Measurements from ENCODE around the gene MTMR3. TPM values are rescaled to one million over a fixed set of nuclear protein-coding genes. Genes with fewer than 3 reads are reported as not detected.

The MTMR3 gene
- polyA plus RNA-seq, 1 of the 3 experiments (the other 2 are of a cell fraction): 20.4 TPM

DNA sequence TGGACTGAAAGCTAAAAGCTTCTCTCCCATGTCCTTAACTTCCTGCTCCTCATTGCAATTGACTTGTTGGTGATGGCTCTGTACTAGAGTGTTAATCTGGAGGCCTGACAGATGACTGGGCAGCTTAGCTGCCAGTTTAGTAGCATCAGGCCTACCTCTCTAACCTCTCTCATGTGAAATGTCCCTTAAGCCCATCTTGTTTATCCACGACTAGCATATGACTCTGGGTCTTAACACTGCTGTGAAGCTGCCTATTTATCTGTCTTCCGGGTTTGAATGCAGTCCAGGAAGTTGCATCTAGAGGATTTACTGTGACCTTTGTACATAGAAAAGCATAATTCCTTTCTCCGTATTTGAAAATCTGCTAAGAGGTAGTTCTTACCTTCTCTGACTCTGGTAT, 112.0 kb downstream of the MTMR3 start:
- Histone ChIP-seq H4K20me1 (ENCODE audit: insufficient read depth) (peaks cover 10% of the 10 kb centered on the region; the same call in 1 of the 2 replicates), H3K4me3 (ENCODE audit: low read depth in 2 of 2, low read length in 1 of 2) (no peak overlapping the region), H3F3A (replicated peaks; ENCODE audit: insufficient read depth) (peaks cover 24% of the 10 kb centered on the region), H2AFZ (ENCODE audit: low read depth) (no peak overlapping the region), H3K79me2 (ENCODE audit: insufficient read depth) (no peaks in the 10 kb centered on the region), H3K4me1 (ENCODE audit: control insufficient read depth in 1 of 2, insufficient read depth in 2 of 2, low read depth in 1 of 2, low read length in 1 of 2) (peaks cover 5 to 33% of the 10 kb centered on the region in 2 experiments), H3K9me3 (no peaks in the 10 kb centered on the region), H3K27me3 (ENCODE audit: insufficient read depth) (no peaks in the 10 kb centered on the region), H3K27ac (ENCODE audit: low read depth in 2 of 2, low read length in 1 of 2) (peak overlapping the region in 1 of 2 experiments; percentile 78; a peak in 3 of 4 replicates), H3K9ac (peak overlapping the region; percentile 39), H3K36me3 (replicated peaks in 1 of 2; ENCODE audit: control insufficient read depth in 1 of 2, insufficient read depth in 2 of 2, low read length in 1 of 2) (peaks cover 21 to 24% of the 10 kb centered on the region in 2 experiments), H3K9me2 (no peaks in the 10 kb centered on the region), H3K4me2 (peak overlapping the region; percentile 62)
- WGBS (ENCODE audit: low lambda C conversion rate): 38% methylated on average over 3 of the region's 3 CpGs
- no peak for DNase-seq
- TF ChIP-seq, protein P1, sequence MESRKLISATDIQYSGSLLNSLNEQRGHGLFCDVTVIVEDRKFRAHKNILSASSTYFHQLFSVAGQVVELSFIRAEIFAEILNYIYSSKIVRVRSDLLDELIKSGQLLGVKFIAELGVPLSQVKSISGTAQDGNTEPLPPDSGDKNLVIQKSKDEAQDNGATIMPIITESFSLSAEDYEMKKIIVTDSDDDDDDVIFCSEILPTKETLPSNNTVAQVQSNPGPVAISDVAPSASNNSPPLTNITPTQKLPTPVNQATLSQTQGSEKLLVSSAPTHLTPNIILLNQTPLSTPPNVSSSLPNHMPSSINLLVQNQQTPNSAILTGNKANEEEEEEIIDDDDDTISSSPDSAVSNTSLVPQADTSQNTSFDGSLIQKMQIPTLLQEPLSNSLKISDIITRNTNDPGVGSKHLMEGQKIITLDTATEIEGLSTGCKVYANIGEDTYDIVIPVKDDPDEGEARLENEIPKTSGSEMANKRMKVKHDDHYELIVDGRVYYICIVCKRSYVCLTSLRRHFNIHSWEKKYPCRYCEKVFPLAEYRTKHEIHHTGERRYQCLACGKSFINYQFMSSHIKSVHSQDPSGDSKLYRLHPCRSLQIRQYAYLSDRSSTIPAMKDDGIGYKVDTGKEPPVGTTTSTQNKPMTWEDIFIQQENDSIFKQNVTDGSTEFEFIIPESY (IDR thresholded peaks at IDR 0.05; ENCODE audit: borderline replicate concordance, low read depth): no peak
- no peak for TF ChIP-seq SIN3A (IDR thresholded peaks at IDR 0.05; ENCODE audit: borderline replicate concordance, low read depth, low read length)
- no peak for TF ChIP-seq TCF12 (IDR thresholded peaks at IDR 0.05)
- no peak for TF ChIP-seq SMC3 (IDR thresholded peaks at IDR 0.05; ENCODE audit: low read depth, low read length)
- TF ChIP-seq, protein P2, sequence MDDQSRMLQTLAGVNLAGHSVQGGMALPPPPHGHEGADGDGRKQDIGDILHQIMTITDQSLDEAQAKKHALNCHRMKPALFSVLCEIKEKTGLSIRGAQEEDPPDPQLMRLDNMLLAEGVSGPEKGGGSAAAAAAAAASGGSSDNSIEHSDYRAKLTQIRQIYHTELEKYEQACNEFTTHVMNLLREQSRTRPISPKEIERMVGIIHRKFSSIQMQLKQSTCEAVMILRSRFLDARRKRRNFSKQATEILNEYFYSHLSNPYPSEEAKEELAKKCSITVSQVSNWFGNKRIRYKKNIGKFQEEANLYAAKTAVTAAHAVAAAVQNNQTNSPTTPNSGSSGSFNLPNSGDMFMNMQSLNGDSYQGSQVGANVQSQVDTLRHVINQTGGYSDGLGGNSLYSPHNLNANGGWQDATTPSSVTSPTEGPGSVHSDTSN (IDR thresholded peaks at IDR 0.05): peak; percentile 24; the same call in 1 of the 2 replicates
- POLR2A ChIA-PET: no interaction called here
- CTCF ChIA-PET: interaction anchor here (1.2 to 3.8 kb wide), 2 partner anchors 10 to 305 kb away, joined by 4 to 28 read pairs; no protein-coding TSS in a partner anchor

DNA sequence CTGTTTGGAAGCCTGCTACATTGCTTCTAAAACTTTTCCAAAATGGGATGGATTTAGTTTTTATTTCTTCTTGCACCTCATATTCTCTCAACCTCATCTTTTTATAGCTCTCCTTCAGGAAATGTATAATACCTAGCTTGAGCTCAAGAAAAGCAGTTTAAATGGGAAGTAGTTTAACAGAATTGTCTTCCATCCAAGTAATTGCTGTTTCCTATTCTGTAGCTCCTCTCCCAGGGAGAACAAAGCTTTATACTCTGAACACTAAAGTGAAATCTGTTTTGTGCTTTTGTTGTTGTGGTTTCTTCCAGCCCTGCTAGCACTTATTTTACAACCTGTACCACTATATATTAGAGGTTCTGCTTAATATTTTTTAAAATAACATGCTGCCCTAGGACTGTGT, 114.1 kb downstream of the MTMR3 start:
- H3F3A ChIP-seq (replicated peaks; ENCODE audit: insufficient read depth): peaks cover 24% of the 10 kb centered on the region
- peaks cover 5 to 31% of the 10 kb centered on the region in 2 experiments for H3K4me1 ChIP-seq (ENCODE audit: control insufficient read depth in 1 of 2, insufficient read depth in 2 of 2, low read depth in 1 of 2, low read length in 1 of 2)
- H3K4me2 ChIP-seq: no peak overlapping the region
- no peak overlapping the region; a peak in 1 of 4 replicates for H3K27ac ChIP-seq (ENCODE audit: low read depth in 2 of 2, low read length in 1 of 2)
- H3K9me3 ChIP-seq: no peaks in the 10 kb centered on the region
- H2AFZ ChIP-seq (ENCODE audit: low read depth): no peak overlapping the region
- H3K27me3 ChIP-seq (ENCODE audit: insufficient read depth): no peaks in the 10 kb centered on the region
- H3K9me2 ChIP-seq: no peaks in the 10 kb centered on the region
- no peak overlapping the region for H3K4me3 ChIP-seq (ENCODE audit: low read depth in 2 of 2, low read length in 1 of 2)
- H4K20me1 ChIP-seq (ENCODE audit: insufficient read depth): peaks cover 10% of the 10 kb centered on the region; the same call in 1 of the 2 replicates
- no peak overlapping the region for H3K9ac ChIP-seq
- POLR2A ChIA-PET: no interaction called here
- no peak for DNase-seq
- no peak for TF ChIP-seq NRF1 (IDR thresholded peaks at IDR 0.05; ENCODE audit: low read depth, low read length)
- TF ChIP-seq, protein P3, sequence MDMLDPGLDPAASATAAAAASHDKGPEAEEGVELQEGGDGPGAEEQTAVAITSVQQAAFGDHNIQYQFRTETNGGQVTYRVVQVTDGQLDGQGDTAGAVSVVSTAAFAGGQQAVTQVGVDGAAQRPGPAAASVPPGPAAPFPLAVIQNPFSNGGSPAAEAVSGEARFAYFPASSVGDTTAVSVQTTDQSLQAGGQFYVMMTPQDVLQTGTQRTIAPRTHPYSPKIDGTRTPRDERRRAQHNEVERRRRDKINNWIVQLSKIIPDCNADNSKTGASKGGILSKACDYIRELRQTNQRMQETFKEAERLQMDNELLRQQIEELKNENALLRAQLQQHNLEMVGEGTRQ (IDR thresholded peaks at IDR 0.05; ENCODE audit: borderline replicate concordance, low read depth, low read length): no peak
- no peak for TF ChIP-seq RFX5 (IDR thresholded peaks at IDR 0.05; ENCODE audit: low read length)
- TF ChIP-seq EZH2phosphoT487 (IDR thresholded peaks at IDR 0.05; ENCODE audit: borderline replicate concordance, low read depth): no peak
- TF ChIP-seq POLR2AphosphoS5 (IDR thresholded peaks at IDR 0.05; ENCODE audit: low read depth, low read length): no peak
- no peak for TF ChIP-seq RAD21 (IDR thresholded peaks at IDR 0.05; ENCODE audit: low read length)
- TF ChIP-seq, protein P2 (IDR thresholded peaks at IDR 0.05): no peak
- H3K36me3 ChIP-seq (replicated peaks in 1 of 2; ENCODE audit: control insufficient read depth in 1 of 2, insufficient read depth in 2 of 2, low read length in 1 of 2): peaks cover 16 to 20% of the 10 kb centered on the region in 2 experiments
- H3K79me2 ChIP-seq (ENCODE audit: insufficient read depth): no peaks in the 10 kb centered on the region
- CTCF ChIA-PET: interaction anchor here (0.9 to 3.8 kb wide), 9 partner anchors 8 to 372 kb away, joined by 3 to 28 read pairs (median 4); no protein-coding TSS in a partner anchor
